GM21717 (cell line): ENCODE results near the gene CELF5.
"Not testable (repeated sequence)": the region's sequence is repeated elsewhere in the genome, so short reads cannot be mapped to it uniquely, and the experiment has no call there.

Experiments used
- ATAC-seq: cut with Tn5 transposase; IDR thresholded peaks from one replicate; pipeline ENCODE4 v1.9.1; 2021; ENCODE audit warnings: mild to moderate bottlenecking, moderate library complexity; ENCODE audit not compliant: unreplicated experiment

Gene CELF5

DNA sequence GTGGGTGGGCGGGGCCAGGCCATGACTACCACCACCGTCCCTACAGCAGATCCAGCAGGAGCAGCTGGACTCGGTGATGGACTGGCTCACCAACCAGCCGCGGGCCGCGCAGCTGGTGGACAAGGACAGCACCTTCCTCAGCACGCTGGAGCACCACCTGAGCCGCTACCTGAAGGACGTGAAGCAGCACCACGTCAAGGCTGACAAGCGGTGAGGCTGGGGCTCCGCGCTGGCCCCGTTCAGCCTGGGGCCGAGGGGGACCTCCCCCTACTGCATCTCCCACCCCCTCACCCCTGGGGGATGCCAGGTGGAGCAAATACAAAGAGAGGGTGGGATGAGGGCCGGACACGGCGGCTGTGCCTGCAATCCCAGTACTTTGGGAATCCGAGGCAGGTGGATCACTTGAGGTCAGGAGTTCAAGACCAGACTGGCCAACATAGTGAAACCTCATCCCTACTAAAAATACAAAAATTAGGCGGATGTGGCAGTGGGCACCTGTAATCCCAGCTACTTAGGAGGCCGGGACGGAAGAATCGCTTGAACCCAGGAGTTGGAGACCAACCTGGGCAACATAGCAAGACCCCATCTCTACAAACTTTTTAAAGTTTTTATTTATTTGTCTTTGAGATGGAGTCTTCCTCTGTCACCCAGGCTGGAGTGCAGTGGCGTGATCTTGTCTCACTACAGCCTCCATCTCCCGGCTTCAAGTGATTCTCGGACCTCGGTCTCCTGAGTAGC, 18.1 kb upstream of the CELF5 start:
- no peak for ATAC-seq

DNA sequence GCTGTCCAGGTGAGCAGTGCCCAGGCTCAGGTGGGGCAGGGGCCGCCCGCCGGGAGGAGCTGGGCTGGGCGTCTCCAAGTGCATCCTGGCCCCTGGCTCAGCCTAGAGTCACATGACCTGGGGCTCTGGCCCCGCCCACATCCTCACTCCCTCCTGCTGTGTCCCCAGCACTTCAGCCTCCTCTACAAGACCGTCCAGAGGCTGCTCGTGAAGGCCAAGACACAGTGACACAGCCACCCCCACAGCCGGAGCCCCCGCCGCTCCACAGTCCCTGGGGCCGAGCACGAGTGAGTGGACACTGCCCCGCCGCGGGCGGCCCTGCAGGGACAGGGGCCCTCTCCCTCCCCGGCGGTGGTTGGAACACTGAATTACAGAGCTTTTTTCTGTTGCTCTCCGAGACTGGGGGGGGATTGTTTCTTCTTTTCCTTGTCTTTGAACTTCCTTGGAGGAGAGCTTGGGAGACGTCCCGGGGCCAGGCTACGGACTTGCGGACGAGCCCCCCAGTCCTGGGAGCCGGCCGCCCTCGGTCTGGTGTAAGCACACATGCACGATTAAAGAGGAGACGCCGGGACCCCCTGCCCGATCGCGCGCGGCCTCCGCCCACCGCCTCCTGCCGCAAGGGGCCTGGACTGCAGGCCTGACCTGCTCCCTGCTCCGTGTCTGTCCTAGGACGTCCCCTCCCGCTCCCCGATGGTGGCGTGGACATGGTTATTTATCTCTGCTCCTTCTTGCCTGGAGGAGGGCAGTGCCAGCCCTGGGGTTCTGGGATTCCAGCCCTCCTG, 16.8 kb upstream of the CELF5 start:
- no peak for ATAC-seq

- no peak for ATAC-seq
These were observed 15.9 kb upstream of the CELF5 start for GRCh38 chr19:3208317-3209207.

GRCh38 chr19:3210347-3211017, 14.0 kb upstream of the CELF5 start:
- ATAC-seq = no peak

- ATAC-seq = no peak
These were observed 13.3 kb upstream of the CELF5 start for GRCh38 chr19:3211191-3211590.

DNA sequence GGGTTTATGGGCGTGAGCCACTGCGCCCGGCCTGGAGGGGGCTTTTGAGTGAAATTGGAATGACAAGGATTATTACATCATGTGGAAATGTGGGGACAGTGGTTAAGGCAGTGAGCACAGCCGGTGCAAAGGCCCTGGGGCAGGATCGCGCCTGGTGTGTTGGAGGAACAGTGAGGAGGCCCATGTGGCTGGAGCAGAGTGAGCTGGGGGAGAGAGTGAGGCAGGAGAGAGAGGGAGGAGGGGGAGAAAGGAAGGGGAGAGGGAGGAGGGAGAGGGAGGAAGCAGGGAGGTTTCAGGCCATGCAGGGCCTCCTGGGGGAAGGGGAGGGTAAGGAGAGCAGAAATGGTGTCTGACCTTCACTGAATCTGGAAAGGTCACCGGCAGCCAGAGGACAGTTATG, 11.3 kb upstream of the CELF5 start:
- no peak for ATAC-seq

GRCh38 chr19:3216874-3217273, 7.6 kb upstream of the CELF5 start:
- no peak for ATAC-seq

GRCh38 chr19:3220576-3220975, 3.9 kb upstream of the CELF5 start:
- ATAC-seq = no peak

- not testable (repeated sequence) for ATAC-seq
These were observed 2.9 kb upstream of the CELF5 start for GRCh38 chr19:3221576-3221975.

DNA sequence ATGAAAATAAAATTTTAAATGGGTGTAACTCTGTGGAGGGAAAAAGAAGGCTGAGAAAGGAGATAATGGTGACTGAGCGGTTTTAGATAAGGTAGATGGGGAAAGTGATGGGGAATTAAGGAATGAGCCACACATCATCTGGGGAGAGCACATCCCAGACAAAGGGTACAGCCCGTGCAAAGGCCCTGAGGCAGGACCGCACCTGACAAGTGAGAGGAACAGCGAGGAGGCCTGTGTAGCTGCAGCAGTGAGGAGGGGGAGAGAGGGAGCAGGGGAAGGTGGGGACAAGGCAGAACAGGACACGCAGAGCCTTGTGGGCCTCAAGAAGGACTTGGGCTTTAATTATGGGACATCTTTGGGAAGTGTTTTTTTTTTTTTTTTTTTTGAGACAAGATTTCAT, 1.8 kb upstream of the CELF5 start:
- ATAC-seq = no peak

- no peak for ATAC-seq
These were observed 666 bp downstream of the CELF5 start for GRCh38 chr19:3225169-3225485.

DNA sequence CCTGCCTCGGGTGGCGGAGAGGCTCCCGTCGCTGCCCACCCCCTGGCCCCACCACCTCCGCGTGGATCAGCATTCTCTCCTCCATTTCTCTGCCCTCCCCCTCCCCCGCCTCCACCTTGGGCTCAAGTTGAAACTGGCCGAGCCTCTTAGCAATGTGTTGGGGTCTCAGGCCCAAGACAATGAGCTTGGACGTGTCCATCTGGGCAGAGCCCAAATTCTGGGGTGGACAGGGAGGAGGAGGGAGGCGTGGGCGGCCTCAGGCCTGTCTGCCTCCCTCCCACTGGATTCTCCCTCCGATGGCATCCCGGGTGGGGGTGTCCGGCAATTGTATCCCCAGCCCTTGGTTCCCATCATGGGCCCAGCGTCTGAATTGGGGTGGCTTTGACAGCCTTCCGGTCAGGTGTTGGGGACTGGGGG, 1.2 kb downstream of the CELF5 start:
- no peak for ATAC-seq

GRCh38 chr19:3227054-3227626, 2.7 kb downstream of the CELF5 start:
- ATAC-seq = no peak

GRCh38 chr19:3229346-3229743, 4.9 kb downstream of the CELF5 start:
- ATAC-seq = no peak

- ATAC-seq = no peak
These were observed 5.5 kb downstream of the CELF5 start for GRCh38 chr19:3229888-3230496.

DNA sequence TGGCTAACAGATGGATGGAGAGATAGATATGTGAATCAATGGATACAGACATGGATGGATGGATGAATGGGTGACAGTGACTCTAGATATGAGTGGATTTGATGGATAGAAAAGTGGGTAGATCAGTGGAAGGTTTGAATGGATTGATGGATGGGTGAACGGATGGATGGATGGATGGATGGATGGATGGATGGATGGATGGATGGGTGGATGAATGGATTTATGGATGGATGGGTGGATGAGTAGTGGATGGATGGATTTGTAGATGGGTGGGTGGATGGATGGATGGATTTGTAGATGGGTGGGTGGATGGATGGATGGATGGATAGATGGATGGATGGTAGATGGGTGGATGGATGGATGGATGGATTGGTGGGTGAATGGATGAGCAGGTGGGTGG, 6.8 kb downstream of the CELF5 start:
- ATAC-seq = no peak

- no peak for ATAC-seq
These were observed 8.7 kb downstream of the CELF5 start for GRCh38 chr19:3233116-3233515.

DNA sequence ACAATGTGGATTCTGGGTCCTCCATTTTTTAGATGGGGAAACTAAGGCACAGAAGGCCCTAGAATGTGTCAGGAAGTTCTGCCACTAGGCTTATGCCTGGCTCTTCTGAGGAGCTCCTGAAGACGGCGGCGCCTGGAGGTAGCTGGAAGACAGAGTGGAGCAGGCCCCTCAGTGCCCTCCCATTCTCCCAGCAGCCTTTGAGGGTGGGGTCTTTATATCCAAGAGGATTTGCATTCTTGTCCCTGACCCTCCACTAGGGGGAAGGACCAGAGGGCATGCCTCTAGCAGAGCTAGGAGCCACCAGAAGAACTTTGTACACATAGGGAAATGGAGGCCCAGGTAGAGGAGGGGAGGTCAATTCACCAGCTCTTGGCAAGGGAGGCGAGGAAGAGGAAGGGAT, 9.4 kb downstream of the CELF5 start:
- ATAC-seq = no peak

GRCh38 chr19:3234800-3235199, 10.3 kb downstream of the CELF5 start:
- ATAC-seq = no peak

DNA sequence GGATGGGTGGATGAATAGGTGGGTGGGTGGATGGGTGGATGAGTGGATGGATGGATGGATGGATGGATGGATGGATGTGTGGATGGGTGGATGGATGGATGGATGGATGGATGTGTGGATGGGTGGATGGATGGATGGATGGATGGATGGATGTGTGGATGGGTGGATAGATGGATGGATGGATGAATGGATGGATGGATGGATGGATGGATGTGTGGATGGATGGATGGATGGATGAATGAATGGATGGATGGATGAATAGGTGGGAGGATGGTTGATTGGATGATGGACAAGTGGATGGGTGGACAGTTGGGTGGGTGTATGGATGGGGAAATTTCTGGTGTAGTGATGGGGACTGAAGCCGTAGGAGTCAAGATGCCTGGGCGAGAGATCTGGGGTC, 11.1 kb downstream of the CELF5 start:
- not testable (repeated sequence) for ATAC-seq
